PFSK-1 (cell line): ENCODE results near the gene FBXO47.

Source experiments
- FOXP2 ChIP-seq: optimal IDR thresholded peaks from 2 replicates; pipeline ENCODE3; 2011; ENCODE audit warnings: borderline replicate concordance, control low read depth, inconsistent platforms; ENCODE audit not compliant: insufficient read depth; ENCODE audit errors: extremely low read length, extremely low read depth
- POLR2AphosphoS5 ChIP-seq: IDR thresholded peaks from 2 replicates; pipeline ENCODE4 v1.6.1; 2012; ENCODE audit warnings: low read depth, mild to moderate bottlenecking, control low read depth, low read length, moderate library complexity
- REST ChIP-seq, 2 experiments: IDR thresholded peaks; 2 replicates each; pipeline versions ENCODE4 v1.6.1 to v1.8.0; 2011 to 2012; ENCODE audit warnings: low read depth in 2 of 2, low read length in 2 of 2, control low read depth in 1 of 2, inconsistent platforms in 1 of 2, mild to moderate bottlenecking in 1 of 2, moderate library complexity in 1 of 2; ENCODE audit not compliant: insufficient read depth in 1 of 2
- SIN3A ChIP-seq: IDR thresholded peaks from 2 replicates; pipeline ENCODE4 v1.6.1; 2012; ENCODE audit warnings: mild to moderate bottlenecking, low read length, moderate library complexity, borderline replicate concordance; ENCODE audit not compliant: insufficient read depth
- TAF1 ChIP-seq: IDR thresholded peaks from 2 replicates; pipeline ENCODE4 v1.6.1; 2012; ENCODE audit warnings: low read length, control low read depth, borderline replicate concordance; ENCODE audit not compliant: insufficient read depth

FBXO47 gene

GRCh38 chr17:38916771-38917170, 50.4 kb downstream of the FBXO47 start:
- TF ChIP-seq FOXP2 (no peak), REST (IDR thresholded peaks at IDR 0.05; ENCODE audit: insufficient read depth in 1 of 2, low read depth in 2 of 2, low read length in 2 of 2) (no peak), SIN3A (no peak), TAF1 (no peak), POLR2AphosphoS5 (no peak)

- no peak for TF ChIP-seq POLR2AphosphoS5
- no peak for TF ChIP-seq TAF1
- TF ChIP-seq FOXP2, result no peak
- no peak for TF ChIP-seq SIN3A
- no peak for TF ChIP-seq REST (IDR thresholded peaks at IDR 0.05; ENCODE audit: insufficient read depth in 1 of 2, low read depth in 2 of 2, low read length in 2 of 2)
These were observed 51.6 kb downstream of the FBXO47 start for GRCh38 chr17:38915639-38915995.

GRCh38 chr17:38914741-38915638, 52.2 kb downstream of the FBXO47 start:
- TF ChIP-seq FOXP2 (no peak), POLR2AphosphoS5 (no peak), SIN3A (no peak), REST (IDR thresholded peaks at IDR 0.05; ENCODE audit: insufficient read depth in 1 of 2, low read depth in 2 of 2, low read length in 2 of 2) (no peak), TAF1 (no peak)

GRCh38 chr17:38912221-38912813, 54.9 kb downstream of the FBXO47 start:
- TF ChIP-seq SIN3A (no peak), POLR2AphosphoS5 (no peak), TAF1 (no peak), FOXP2 (no peak), REST (IDR thresholded peaks at IDR 0.05; ENCODE audit: insufficient read depth in 1 of 2, low read depth in 2 of 2, low read length in 2 of 2) (no peak)
